ENCODE data around the gene HPD.
"Not testable (repeated sequence)": the region's sequence is repeated elsewhere in the genome, so short reads cannot be mapped to it uniquely, and the experiment has no call there.

HPD gene

DNA sequence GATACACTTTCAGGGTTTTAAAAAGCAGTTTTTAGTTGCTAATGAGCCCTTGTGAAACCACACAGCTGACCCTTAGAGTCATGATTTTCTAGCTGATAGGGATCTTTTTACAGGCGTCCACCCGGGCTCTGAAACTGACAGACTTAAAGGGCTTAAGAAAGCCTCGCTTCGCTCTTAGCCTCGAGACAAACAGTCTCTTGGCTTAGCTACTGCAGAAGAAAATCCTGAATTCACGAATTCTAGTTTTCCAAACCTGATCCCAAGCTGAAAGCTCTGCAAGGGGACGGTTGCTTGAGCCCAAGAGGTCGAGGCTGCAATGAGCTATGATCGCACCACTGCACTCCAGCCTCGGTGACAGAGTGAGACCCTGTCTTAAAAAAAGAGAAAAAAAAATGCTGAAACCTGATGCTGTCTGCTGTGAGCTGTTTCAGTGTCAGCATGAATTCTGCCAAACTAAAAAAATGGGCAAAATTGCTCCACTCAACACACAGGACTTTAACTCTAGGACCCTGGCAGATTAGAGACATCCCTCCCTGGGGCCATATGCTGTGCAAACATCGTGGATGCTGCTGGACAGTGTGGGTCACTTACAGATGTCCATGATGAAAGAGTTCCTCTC lies 3.1 kb upstream of the HPD start:
- no peak for DNase-seq

DNA sequence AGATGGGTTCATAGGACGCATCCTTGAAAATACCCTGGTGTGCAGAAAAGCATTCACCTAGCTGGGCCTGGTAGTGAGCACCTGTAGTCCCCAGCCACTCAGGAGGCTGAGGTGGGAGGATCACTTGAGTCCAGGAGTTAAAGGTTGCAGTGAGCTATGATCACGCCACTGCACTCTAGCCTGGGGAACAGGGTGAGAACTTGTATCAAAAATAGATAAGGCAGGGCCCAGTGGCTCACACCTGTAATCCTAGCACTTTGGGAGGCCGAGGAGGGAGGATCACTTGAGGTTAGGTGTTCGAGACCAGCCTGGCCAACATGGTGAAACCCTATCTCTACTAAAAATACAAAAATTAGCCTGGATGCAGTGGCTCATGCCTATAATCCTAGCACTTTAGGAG lies 2.0 kb upstream of the HPD start:
- not testable (repeated sequence) for DNase-seq

DNA sequence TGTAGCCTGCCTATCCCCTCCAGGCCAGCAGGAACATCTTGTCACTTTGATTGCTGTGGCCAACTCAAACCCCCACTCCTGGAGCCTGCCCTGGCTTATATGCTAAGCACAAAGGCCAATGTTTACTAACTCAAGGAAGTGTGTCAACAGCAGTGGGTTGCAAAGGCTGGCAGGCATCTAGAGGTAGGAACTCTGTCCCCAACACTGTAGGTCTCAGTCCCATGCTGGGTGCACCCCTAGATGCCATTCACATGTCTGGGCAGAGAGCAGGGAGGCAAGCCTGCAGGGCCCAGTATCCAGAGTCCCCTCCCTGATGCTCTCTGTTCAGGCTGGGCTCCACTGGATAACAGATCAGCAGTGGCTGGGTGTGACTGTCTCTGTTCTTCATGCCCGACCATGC lies 1.6 kb upstream of the HPD start:
- no peak for DNase-seq

DNA sequence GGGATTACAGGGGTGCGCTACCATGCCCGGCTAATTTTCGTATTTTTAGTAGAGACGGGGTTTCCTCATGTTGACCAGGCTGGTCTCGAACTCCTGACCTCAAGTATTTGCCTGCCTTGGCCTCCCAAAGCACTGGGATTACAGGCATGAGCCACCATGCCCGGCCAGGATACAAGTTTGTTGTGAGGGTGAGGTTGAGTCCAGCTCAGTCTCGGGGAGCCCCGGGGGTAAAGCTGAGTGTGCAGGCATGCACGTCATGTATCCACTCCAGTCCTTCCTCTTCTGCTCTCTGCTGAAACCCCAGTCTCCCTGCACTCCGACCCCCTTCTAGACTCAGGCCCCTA lies 369 bp downstream of the HPD start:
- DNase-seq = no peak

DNA sequence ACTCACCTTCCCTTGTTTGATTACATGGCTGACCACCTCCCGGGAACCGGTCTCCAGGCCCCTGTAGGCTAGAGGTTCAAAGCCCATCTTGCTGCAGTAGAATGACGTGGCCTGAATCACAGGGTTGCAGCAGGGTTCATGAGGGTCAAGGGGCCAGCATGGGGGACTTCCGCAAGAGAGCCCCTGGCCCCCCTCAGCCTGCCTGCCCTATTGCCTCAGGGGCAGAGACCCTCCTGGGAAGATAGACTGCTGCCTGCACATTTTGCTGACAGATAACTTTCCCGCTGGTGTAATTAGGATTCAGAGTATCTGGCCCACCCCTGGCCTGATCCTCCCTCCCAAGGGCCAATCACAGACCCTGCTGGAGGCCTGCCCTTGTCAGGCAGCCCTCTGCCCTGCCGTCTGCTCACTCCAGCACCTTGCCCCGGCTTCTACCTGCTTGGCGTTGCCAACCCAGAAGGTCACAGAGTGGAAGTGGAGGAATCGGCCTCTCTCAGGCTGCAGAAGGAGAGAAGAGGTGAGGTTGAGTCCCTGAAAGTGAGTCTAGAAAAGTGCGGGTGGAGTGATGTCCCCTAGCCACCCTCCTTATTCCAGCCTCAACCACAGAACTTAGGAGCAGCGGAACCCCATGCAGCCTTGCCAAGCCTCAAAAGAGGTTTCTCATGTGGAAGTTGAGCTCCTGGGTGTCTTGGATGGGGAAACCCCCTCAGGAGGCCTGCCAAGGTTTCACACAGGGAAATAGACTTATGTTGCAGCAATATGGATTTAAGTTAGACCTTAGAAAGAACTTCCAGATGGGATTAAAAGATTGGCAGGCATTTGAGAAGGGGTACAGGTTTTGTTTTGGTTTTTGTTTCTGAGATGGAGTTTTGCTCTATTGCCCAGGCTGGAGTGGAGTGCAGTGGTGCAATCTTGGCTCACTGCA lies 1.1 kb downstream of the HPD start:
- no peak for DNase-seq

DNA sequence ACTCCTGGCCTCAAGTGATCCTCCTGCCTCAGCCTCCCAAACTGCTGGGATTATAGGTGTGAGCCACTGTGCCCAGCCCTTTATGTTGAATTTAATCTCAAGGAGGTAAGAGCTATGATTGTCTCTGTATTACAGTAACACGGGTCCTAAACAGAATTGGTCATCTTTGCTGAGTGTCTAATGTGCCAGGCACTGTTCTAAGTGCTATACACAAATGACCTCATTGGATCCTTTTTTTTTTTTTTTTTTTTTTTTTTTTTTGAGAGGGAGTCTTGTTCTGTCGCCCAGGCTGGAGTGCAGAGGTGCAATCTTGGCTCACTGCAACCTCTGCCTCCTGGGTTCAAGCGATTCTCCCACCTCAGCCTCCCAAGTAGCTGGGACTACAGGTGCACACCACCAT lies 6.3 kb downstream of the HPD start:
- DNase-seq = not testable (repeated sequence)

DNA sequence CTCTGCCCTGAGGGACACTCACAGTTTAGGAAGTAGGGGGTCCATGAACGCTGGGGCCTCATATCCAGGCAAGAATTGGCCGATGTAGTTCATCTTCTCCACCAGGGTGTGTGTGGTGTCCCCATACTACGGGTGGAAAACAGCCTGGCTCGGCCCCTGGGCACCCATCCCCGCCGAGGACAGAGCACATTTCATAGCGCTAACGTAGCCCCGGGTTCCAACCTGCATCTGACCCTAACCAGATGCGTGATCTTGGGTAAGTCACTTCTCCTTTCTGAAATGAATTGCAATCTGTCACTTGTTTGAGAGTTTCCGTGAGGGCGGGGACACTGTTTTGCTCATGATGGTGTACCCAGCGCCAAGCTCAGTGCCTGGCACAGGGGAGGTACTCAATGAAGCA lies 9.0 kb downstream of the HPD start:
- DNase-seq = no peak

DNA sequence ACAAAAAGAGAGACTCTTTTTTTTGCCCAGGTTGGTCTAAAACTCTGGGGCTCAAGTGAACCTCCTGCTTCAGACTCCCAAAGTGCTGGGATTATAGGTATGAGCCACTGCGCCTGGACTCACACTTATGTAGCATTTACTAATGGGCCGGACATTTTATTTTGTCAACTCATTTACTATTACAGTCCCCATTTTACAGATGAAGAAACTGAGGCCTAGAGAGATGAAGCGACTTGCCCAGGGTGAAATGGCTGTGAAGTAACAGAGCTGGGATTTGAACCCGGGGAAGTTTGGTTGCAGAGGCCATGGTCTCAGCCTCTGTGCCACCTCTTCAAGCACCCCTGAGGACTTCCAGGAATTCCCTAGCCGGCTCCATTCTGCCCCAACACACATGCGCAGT lies 9.4 kb downstream of the HPD start:
- no peak for DNase-seq

DNA sequence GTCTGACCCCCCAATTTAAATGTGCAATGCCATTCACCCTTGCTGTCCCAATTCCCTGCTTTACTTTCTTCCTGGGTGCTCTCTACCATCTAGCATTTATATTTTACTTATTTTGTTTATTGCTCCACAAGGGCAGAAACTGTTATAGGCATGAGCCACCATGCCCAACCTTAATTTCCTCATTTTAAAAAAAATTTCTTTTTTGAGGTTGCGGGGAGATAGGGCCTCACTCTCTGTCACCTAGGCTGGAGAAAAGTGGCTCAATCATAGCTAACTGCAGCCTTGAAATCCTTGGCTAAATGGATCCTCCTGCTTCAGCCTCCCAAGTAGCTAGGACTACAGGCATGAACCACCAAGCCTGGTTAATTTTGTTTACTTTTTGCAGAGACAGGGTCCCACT lies 13.0 kb downstream of the HPD start:
- no peak for DNase-seq

DNA sequence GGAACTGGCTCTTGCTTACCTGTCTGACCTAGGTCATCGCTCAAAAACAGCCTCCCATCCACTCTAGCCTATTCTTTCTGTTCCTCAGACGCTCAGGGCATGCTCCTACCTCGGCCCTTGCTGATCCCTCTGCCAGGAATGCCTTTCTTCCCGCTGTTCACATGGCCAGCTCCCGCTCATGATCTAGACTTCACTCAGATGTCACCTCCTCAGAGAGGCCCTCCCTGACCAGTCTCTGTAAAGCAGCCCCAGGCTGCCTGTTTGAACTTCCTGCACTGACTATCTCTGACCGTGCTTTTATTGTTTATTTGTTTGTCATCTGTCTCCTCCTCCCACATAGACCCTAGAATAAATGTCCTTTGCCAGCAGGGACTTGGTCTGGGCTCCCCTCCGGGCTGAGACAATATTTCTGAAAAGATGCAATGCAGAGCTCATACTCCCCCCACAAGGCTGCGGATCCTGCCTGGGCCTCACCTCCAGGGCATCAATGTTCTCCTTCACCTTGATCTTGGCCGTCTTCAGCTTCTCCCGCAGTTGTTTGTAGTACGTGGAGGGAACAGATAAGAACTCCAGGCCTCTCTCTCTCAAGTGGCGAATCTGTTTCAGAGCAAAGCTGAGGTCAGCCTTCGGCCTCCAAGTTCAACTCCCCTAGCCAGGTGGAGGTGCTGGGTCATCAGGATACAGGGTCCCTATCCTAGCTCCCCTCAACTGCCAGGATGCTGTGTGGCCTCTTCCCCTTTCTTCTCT lies 15.2 kb downstream of the HPD start:
- no peak for DNase-seq

DNA sequence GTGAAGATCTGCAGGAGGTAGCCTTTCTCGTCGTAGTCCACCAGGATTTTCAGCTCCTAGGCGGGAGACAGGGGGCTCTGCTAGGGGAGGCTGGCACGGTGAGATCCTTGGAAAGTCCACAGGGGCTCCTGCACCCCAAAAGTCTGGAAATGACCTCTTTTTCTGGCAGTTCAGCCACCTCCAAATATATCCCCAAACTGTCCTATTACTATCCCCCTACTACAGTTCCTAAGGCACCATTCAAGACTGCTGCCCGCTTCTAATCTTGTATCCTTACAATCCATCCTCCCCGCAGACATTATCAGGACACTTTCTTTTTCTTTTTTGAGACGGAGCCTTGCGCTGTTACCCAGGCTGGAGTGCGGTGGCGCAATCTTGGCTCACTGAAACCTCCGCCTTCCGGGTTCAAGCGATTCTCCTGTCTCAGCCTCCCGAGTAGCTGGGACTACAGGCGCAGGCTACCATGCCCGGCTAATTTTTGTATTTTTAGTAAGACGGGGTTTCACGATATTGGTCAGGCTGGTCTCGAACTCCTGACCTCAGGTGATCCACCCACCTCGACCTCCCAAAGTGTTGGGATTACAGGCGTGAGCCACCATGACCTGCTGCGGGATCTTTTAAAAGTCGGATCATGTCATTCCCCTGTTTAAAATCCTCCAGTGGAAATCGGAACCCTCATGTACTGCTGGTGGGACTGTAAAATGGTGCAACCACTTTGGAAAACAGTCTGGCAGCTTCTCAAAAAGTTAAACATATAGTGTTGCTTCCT lies 18.5 kb downstream of the HPD start:
- DNase-seq = no peak

DNA sequence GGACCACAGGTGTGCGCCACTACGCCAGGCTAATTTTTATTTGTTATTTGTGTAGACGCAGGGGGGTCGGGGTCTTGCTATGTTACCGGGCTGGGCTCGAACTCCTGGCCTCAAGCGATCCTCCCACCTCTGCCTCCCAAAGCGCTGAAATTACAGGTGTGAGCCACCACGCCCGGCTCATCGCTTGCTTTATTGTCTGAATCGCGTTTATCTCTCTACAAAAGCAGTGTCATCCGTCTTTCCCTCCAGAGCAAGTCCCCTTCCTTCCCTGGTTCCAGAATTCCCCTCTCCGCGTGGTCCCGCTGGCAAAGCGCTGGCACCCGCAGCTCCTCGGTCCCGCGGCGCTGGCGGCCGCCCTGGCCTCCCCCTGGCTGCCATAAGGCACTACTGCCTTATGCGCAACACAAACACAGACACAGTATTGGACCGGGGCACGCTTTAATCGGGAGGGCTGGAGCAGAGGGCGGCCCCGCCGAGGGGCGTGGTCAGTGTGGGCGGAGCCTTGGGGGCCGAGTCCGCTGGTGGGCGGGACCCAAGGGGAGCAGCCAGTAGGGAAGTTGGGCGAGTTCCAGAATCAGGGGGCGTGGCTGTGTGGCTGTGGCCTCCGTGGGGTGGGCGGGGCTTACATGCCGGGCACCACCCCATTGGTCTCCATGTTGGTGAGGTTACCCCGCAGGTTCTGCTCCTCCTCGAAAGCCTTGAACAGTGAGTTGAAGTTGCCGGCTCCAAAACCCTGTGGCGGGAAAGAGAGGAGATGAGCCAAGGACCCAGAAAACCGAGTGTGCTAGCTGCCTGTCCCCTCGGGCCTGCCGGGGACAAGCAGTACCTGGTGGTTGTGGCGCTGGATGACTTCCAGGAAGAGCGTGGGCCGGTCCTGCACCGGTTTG lies 19.3 kb downstream of the HPD start:
- peak; percentile 89 for DNase-seq

DNA sequence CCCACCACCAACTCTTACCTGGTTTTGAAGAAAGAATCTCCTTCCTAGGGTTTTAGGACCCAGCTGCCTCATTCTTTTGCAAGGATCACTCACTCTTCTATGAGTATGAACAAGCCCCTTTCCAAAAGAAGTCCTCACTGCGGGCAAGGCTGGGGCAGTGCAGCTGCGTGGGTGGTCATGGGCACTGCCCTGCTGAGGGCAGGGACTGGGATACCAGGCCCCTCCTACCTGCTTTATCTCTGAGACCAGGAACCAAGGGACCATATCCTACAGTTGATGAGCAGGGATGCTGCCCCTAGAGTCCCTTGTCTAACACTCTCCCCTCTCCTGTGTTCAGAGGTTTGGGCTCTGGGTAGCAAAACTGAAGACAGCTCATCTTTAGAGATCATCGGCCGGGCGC lies 20.5 kb downstream of the HPD start:
- DNase-seq = no peak

DNA sequence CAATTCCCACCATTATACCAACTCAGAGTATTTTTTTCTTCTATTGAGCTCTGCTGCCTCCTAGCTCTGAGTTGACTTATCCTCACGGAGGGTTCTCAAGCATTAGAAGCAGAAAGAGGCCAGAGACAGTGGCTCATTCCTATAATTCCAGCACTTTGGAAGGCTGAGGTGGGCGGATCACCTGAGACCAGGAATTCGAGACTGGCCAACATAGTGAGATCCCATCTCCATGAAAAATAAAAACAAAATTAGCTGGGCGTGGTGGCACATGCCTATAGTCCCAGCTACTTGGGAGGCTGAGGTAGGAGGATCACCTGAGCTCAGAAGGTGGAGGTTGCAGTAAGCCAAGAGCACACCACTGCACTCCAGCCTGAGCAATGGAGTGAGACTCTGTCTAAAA lies 21.0 kb downstream of the HPD start:
- no peak for DNase-seq

DNA sequence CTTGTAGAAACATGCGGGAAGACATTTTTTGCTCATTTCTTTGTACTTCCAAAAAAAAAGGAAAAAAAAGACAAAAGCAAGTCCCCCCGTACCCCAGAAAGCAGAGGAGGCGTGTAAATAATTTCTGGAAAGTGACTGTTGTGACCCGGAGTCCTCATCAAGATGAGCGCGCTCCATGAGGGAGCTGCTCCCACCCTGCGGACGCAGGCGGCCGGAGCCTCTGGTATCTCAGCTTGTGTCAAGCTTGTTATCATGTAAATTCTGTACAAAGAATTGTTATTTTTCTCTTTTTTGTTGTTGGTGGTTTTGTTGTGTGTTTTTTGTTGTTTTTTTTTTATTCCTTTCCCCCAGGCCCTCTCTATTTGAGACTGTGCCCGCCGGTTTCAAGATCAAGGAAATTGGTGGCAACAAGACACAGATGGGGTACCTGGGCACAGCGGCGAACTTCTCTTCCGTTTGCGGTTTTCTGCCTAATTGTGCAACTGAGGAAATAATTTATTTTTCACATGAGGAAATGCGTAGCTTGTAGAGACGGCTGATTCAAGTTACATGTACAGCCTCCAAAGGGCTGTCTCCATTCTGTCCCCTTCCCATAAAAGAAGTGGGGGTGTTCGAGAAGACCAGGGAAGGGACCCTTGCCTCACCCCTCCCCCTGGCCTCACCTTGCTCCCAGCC lies 27.0 kb downstream of the HPD start:
- peak; percentile 63 for DNase-seq

DNA sequence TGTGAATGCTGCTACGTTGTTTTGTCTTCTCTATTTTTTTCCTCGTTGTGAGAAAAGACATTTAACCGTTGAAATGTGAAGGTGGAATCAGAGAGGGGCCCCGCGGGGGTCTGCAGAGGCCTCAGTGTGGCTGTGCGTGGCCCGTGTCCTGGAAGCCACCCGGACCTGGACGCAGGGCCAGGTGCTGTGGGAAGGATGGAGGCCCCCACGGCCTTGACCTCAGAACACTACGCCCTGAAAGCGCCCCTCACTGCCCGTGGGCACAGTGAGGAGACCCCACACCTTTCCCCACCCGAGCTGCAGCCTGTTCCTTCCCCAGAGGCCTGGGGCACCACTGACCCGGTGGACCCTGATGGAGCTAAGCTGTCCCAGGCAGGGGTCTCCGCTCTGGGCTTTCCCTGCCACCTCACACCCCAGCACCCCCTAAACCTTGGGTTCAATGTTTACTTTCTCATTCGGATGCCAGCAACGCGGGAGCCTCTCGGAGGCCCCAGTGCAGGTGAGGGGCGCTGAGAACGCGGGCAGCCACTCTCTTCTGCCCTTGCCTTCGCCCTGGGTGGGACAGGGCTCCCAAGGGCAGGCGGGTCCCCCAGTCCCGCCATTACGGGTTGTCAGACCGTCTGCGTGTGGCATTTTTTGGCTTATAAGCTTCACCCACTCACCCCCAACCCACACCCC lies 27.9 kb downstream of the HPD start:
- DNase-seq = no peak

DNA sequence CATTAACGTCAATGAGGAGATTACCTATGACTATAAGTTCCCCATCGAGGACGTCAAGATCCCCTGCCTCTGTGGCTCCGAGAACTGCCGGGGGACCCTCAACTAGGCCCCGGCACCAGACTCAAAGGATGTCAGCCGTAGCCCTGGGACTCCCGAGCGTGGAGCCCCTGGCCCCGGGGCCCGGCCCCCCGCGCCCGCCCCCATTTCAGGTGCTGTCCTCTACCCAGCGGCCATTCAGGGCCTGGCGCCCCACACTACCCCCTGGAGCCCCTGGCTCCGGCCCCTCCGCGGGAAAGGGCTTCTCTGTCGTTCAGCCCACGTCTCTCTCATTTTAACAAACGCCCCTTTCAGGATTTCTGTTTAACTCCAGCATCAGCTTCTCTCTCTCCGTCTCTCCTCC lies 28.5 kb downstream of the HPD start:
- DNase-seq = no peak

DNA sequence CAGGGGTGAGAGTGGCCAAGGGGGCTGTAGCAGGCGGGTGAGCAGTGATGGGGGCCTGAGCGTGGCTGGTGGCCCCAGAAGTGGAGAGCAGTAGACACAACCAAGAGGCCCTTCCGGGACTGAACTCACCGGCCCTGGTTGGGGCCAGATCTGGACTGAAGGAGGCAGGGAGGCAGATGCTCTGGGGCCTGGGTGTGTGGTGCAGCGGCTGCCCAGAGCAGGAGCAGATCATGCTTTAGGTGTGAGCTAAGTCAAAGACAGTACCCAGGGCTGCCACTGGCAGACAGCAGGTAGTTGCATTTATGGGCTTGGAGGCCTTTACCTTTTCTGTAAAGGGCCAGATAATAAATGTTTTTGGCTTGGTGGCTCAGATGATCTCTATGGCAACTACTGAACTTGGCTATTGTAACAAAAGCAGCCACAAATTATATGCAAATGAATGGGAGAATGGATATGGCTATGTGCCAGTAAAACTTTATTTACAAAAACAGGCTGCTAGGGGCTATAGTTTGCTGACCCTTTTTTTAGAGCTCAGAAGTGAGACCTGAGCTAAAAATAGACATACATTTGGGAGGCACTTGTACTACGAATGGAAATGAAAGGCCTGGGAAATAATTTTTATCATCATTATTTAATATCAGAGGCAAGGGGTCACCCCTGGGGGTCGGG lies 29.3 kb downstream of the HPD start:
- no peak for DNase-seq

DNA sequence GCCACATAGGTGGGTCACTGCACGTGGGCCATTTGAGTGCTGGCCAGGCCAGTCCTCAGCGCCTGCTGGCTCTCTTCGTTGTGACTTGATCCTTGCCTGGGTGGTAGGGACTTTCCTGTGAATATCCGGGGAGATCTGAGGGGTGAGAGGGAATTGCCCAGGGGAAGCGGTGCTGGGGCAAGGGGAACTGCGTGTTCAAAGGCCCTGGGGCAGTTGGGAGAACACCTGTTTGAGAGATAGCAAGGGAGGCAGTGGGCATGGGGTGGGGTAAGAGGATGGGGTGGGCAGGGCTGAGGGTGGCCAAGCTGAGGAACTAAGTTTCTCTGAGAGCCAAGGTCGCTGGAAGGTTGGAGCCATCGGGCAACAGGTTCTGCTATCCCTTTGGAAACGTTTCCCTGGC lies 29.8 kb downstream of the HPD start:
- DNase-seq = no peak

DNA sequence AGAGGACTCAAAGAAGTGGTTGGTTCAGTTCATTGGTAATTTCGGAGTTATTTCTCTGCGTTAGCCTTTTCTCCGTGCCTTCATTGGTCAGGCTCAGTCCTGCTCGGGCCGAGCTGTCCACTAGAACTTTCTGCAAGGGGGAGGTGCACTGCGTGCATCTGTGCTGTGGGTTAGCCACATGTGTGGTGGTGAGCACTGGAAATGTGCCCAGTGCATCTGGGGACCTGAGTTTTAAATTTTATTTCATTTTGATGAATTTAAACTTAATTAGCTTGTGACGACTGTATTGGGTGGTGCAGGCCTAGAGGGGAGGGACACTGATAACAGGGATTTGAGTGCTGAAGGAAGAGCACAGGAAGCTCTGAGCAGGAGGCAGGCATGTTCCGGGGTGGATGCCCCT lies 30.4 kb downstream of the HPD start:
- DNase-seq = no peak
